PC-3 (cell line): Measurements from ENCODE around the gene COPG2. TPM values are rescaled to one million over a fixed set of nuclear protein-coding genes. Genes with fewer than 3 reads are reported as not detected.

Experiments
- ATAC-seq: fragments of 200-7000 bp; cut with Tn5 transposase; 2 replicates; pipeline ENCODE4 v1.9.1; 2020; ENCODE audit warnings: mild to moderate bottlenecking, moderate library complexity
- BruUV-seq: library from RNA; stranded (reverse); fragments of 400-500 nt; replicated peaks from 2 replicates; lab custom pipeline; 2021; lab: Mats Ljungman, UMichigan
- CTCF ChIA-PET: fragments of 300-600 bp; sonication (Branson Sonifier 250); formaldehyde crosslinking; loops from one replicate; lab custom pipeline; 2022; ENCODE audit warnings: antibody characterized with exemption; lab: Charles Lee
- POLR2A ChIA-PET: fragments of 300-600 bp; sonication (Branson Sonifier 250); formaldehyde crosslinking; loops from one replicate; lab custom pipeline; 2022; ENCODE audit warnings: antibody characterized with exemption; ENCODE audit not compliant: unreplicated experiment; lab: Charles Lee
- DNase-seq: peaks from one replicate; pipeline ENCODE4 v3.0.0-alpha.2; 2015
- H2AFZ ChIP-seq: fragments of 300-600 bp; sonication (generic); 2 replicates; pipeline ENCODE4 v1.6.0; 2016; ENCODE audit warnings: antibody characterized with exemption, low read length
- H3F3A ChIP-seq: fragments of 300-600 bp; sonication (generic); one replicate; pipeline ENCODE4 v1.6.0; 2017; ENCODE audit warnings: antibody characterized with exemption, low read length, control low read depth, mild to moderate bottlenecking; ENCODE audit not compliant: unreplicated experiment
- H3K27ac ChIP-seq: fragments of 300-600 bp; sonication (generic); 2 replicates; pipeline ENCODE4 v1.5.1; 2016; ENCODE audit warnings: mild to moderate bottlenecking, low read length
- H3K27me3 ChIP-seq: fragments of 300-600 bp; sonication (generic); 2 replicates; pipeline ENCODE4 v1.6.1; 2016; ENCODE audit warnings: low read length, mixed read lengths
- H3K36me3 ChIP-seq: fragments of 300-600 bp; sonication (generic); 2 replicates; pipeline ENCODE4 v1.6.1; 2016; ENCODE audit warnings: low read depth, mixed run types, low read length, mixed read lengths
- H3K4me1 ChIP-seq: fragments of 300-600 bp; sonication (generic); 2 replicates; pipeline ENCODE4 v1.5.1; 2016; ENCODE audit warnings: low read length; ENCODE audit not compliant: insufficient read depth
- H3K4me2 ChIP-seq: fragments of 300-600 bp; sonication (generic); 2 replicates; pipeline ENCODE4 v1.6.0; 2016; ENCODE audit warnings: low read length
- H3K4me3 ChIP-seq: fragments of 300-600 bp; sonication (generic); 2 replicates; pipeline ENCODE4 v1.5.1; 2016; ENCODE audit warnings: mild to moderate bottlenecking, low read length, mixed read lengths
- H3K79me2 ChIP-seq: fragments of 300-600 bp; sonication (generic); 2 replicates; pipeline ENCODE4 v1.6.1; 2017; ENCODE audit warnings: low read length, mixed read lengths
- H3K9ac ChIP-seq: fragments of 300-600 bp; sonication (generic); 2 replicates; pipeline ENCODE4 v1.6.0; 2016; ENCODE audit warnings: mild to moderate bottlenecking, low read length
- H3K9me2 ChIP-seq: fragments of 300-600 bp; sonication (generic); replicated peaks from 2 replicates; pipeline ENCODE4 v1.6.1; 2016; ENCODE audit warnings: mixed run types, low read length, mixed read lengths
- H3K9me3 ChIP-seq: fragments of 300-600 bp; sonication (generic); 2 replicates; pipeline ENCODE4 v1.6.1; 2016; ENCODE audit warnings: low read length, mixed read lengths
- H4K20me1 ChIP-seq: fragments of 300-600 bp; sonication (generic); 2 replicates; pipeline ENCODE4 v1.6.1; 2016; ENCODE audit warnings: low read length, mixed read lengths
- EZH2 ChIP-seq: fragments of 300-600 bp; sonication (generic); IDR thresholded peaks from one replicate; pipeline ENCODE4 v1.6.1; 2017; ENCODE audit warnings: antibody characterized with exemption, mild to moderate bottlenecking, low read length; ENCODE audit not compliant: unreplicated experiment
- EZH2phosphoT487 ChIP-seq: fragments of 300-600 bp; sonication (generic); IDR thresholded peaks from 2 replicates; pipeline ENCODE4 v1.6.1; 2018; ENCODE audit warnings: mild to moderate bottlenecking, antibody characterized with exemption, low read length, borderline replicate concordance
- intact Hi-C: fragments of 100-400 bp; cut with micrococcal nuclease; formaldehyde crosslinking; loops from 2 replicates; pipeline ENCODE4 v1.9.0; 2023
- total RNA-seq: library from RNA; depleted of rRNA; stranded (reverse); fragments of >200 nt; gene quantifications from 2 replicates; pipeline ENCODE4 v1.2.3, GENCODE V29; 2014
- TF ChIP-seq, protein P1 (sequence below): fragments of 300-600 bp; sonication (generic); conservative IDR thresholded peaks from 2 replicates; pipeline ENCODE4 v1.5.1; 2017; ENCODE audit warnings: antibody characterized with exemption, low read depth, mild to moderate bottlenecking, low read length

COPG2 gene
- total RNA-seq, 1 experiment from 2014 or later: 9.1 TPM

DNA sequence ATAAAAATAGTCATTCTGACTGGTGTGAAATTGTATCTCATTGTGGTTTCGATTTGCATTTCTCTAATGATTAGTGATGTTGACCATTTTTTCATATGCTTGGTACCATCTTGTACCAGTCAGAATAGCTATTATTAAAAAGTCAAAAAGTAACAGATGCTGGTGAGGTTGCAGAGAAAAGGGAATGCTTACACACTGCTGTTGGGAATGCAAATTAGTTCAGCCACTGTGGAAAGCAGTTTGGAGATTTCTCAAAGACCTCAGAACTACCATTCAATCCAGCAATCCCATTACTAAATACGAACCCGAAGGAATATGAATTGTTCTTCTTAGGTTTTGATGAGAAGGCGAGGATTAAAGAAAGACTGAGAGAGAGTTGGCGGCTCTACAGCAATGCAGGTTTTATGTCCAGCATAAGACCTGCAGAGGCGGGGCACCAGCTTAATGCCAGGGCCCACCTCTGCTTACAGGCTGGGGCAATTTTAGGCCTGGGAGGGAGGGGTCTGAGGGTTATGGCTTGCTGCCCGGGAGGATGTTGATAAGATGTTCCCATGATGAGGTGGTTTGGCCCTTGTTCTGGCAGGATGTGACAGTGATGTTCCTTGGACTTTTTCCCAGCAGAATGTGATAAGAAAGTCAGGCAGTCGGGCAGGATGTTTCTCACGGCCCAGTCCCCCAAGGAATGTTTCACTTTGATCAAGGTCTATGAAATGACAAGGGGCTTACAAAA is 102.2 kb downstream of the COPG2 start:
- H2AFZ ChIP-seq: no peak overlapping the region
- H3K4me1 ChIP-seq: no peaks in the 10 kb centered on the region
- H3K27me3 ChIP-seq: no peaks in the 10 kb centered on the region
- POLR2A ChIA-PET: no interaction called here
- no TSS peak for BruUV-seq
- H3K9ac ChIP-seq: no peak overlapping the region
- H3K9me3 ChIP-seq: no peaks in the 10 kb centered on the region
- TF ChIP-seq EZH2: no peak
- TF ChIP-seq EZH2phosphoT487: no peak
- TF ChIP-seq, protein P1, sequence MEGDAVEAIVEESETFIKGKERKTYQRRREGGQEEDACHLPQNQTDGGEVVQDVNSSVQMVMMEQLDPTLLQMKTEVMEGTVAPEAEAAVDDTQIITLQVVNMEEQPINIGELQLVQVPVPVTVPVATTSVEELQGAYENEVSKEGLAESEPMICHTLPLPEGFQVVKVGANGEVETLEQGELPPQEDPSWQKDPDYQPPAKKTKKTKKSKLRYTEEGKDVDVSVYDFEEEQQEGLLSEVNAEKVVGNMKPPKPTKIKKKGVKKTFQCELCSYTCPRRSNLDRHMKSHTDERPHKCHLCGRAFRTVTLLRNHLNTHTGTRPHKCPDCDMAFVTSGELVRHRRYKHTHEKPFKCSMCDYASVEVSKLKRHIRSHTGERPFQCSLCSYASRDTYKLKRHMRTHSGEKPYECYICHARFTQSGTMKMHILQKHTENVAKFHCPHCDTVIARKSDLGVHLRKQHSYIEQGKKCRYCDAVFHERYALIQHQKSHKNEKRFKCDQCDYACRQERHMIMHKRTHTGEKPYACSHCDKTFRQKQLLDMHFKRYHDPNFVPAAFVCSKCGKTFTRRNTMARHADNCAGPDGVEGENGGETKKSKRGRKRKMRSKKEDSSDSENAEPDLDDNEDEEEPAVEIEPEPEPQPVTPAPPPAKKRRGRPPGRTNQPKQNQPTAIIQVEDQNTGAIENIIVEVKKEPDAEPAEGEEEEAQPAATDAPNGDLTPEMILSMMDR: no peak
- no peaks in the 10 kb centered on the region for H3K79me2 ChIP-seq
- no peak overlapping the region for H3K27ac ChIP-seq
- H4K20me1 ChIP-seq: no peaks in the 10 kb centered on the region
- H3K36me3 ChIP-seq: no peaks in the 10 kb centered on the region
- H3K4me3 ChIP-seq: no peak overlapping the region
- ATAC-seq (no peak), DNase-seq (peak; percentile 4)
- no peaks in the 10 kb centered on the region for H3F3A ChIP-seq
- intact Hi-C loops: no loop called here
- CTCF ChIA-PET: no interaction called here
- no peak overlapping the region for H3K4me2 ChIP-seq
- H3K9me2 ChIP-seq: no peaks in the 10 kb centered on the region

DNA sequence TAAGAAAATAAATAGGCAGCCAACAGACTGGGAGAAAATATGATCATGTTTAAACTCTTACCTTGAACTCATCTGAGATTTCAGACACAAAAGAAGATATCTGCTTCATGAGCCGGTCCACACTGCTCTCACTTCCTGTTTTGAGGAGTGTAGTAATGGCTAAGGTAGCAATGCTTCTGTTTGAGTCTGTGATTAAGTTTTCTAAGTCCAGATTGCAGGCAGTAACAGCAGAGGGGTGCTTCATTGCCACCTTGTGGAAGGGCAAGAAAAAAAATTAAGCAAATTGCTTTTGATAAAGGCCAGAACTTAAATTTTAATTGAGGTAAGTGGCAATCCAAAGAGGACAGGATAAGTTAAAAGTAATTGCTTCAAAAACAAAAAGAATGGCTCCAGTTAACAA is 107.6 kb downstream of the COPG2 start:
- H3K4me3 ChIP-seq: no peak overlapping the region
- no peak overlapping the region for H2AFZ ChIP-seq
- ATAC-seq: peak; percentile 49; the same call in 1 of the 2 replicates
- no peak overlapping the region for H3K9ac ChIP-seq
- no peak overlapping the region for H3K4me2 ChIP-seq
- no TSS peak for BruUV-seq
- H3K36me3 ChIP-seq: 0 out of 2 replicates have a peak, but pooled peaks cover 2% of the 10 kb centered on the region
- no peaks in the 10 kb centered on the region for H3K9me3 ChIP-seq
- ChIA-PET CTCF (no interaction called here), POLR2A (no interaction called here)
- intact Hi-C loops: loop anchor here (1.0 kb wide), 1 partner anchor 319 kb away; no protein-coding TSS in a partner anchor
- peak; percentile 49 for DNase-seq
- no peak for TF ChIP-seq EZH2
- TF ChIP-seq, protein P1: peak; percentile 65
- no peak overlapping the region for H3K27ac ChIP-seq
- H3K79me2 ChIP-seq: no peaks in the 10 kb centered on the region
- H3K4me1 ChIP-seq: no peaks in the 10 kb centered on the region
- no peaks in the 10 kb centered on the region for H3F3A ChIP-seq
- no peaks in the 10 kb centered on the region for H4K20me1 ChIP-seq
- no peaks in the 10 kb centered on the region for H3K9me2 ChIP-seq
- no peaks in the 10 kb centered on the region for H3K27me3 ChIP-seq

DNA sequence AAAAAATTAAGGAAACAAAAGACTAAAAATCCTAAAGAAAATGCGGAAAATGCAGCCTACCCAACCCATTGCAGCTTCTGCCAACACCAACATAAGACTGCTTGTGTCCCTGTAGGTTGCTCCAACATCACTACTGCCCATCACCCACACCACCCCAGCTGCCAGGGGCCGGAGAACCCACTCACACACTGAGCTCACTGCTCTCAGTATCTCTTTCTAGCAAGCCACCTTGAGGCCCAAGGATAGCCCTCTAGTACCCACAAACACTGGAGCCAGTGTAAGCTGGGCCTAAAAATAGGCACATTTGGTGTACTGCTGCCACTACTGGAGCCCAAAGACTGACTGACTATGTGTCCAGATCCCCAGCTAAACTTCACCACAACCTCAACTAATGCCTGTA is 109.4 kb downstream of the COPG2 start:
- Histone ChIP-seq H3K9me2 (no peaks in the 10 kb centered on the region), H3K9ac (no peak overlapping the region), H3K79me2 (no peaks in the 10 kb centered on the region), H3K9me3 (no peaks in the 10 kb centered on the region), H3K27me3 (no peaks in the 10 kb centered on the region), H3K4me3 (no peak overlapping the region), H3K4me2 (no peak overlapping the region), H4K20me1 (no peaks in the 10 kb centered on the region), H3K4me1 (no peaks in the 10 kb centered on the region), H3F3A (no peaks in the 10 kb centered on the region), H2AFZ (no peak overlapping the region), H3K36me3 (0 out of 2 replicates have a peak, but pooled peaks cover 2% of the 10 kb centered on the region), H3K27ac (no peak overlapping the region)
- ATAC-seq: no peak
- TF ChIP-seq EZH2: no peak
- TF ChIP-seq EZH2phosphoT487: no peak
- CTCF ChIA-PET: interaction anchor here (0.5 to 0.6 kb wide), 2 partner anchors 263 to 349 kb away, joined by 3 to 10 read pairs; no protein-coding TSS in a partner anchor
- DNase-seq: no peak
- no TSS peak for BruUV-seq
- POLR2A ChIA-PET: no interaction called here
- intact Hi-C loops: no loop called here
